CD4-positive, alpha-beta T cell treated with Interleukin-17A for 4 hours (primary cell): ENCODE data around the gene SERINC2.

Experiments used
- DNase-seq: peaks from one replicate; pipeline ENCODE4 v3.0.0-alpha.2; 2020; ENCODE audit warnings: mixed read lengths

Gene SERINC2

DNA sequence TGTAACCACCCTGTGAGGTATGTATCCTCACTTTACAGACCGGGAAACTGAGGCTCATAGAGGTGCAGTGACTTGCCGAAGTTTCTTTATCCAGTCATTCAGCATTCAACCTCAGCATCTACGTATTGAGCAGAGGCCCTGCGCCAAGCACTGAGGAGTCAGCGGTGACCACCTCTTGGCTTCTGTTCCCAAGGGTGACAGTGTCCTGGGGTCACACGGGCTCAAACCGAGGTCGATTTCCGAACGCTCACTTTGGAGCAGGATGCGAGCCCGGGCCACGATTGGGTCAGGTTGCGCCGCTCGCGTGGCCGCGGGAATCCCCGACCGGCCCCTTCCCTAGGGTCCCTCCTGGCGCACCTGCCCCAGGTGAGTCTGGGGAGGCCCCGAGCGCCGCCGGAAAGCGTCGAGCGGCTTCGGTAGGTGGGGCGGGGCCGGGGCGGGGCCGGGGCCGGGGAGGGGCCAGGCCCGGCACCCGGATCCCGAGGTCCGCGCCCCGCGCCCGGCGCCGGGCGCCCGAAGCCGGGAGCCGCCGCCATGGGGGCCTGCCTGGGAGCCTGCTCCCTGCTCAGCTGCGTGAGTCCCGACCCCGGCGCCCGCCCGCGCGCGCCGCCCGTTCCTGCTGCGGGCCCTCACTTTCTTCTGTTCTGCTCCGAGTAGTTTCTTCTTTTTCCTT lies at the start of gene SERINC2:
Gene SERINC2 (plus strand): TSS at position 482 of the 673 bp plus-strand sequence. CDS start 53 bp downstream, at position 535.
- peak; percentile 60 for DNase-seq

DNA sequence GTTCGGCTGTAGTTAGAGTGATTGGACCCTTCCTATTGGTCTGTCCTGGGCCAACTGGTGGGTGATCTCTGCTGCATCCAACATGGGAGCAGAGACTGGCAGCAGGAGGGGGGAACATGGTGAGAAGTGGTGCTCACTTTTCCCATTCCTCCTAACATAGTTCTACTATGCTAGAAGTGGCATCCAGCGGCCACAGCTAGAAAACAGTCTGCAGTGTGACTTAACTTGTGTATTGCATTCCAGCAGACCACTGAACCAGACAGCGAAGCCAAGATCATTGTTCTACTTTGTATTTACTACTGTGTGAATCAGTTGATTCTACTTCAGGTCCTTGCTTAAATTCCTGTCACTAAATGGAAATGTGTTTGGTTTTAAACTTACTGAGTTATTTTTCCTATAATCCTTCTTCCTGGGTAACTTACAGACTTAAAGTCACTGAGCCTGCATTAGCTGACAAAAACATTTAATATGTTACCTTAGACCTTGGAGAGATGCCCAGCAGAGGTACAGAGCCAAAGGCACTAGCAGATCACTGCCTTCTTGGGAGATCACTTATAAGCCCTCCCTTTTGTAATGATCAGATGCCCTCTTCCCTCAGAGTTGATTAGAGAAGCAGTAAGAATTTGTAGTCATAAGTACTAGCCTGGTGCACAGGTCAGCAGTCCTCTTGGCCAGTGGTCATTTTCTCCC lies 48.3 kb upstream of the SERINC2 start:
- DNase-seq, result no peak

DNA sequence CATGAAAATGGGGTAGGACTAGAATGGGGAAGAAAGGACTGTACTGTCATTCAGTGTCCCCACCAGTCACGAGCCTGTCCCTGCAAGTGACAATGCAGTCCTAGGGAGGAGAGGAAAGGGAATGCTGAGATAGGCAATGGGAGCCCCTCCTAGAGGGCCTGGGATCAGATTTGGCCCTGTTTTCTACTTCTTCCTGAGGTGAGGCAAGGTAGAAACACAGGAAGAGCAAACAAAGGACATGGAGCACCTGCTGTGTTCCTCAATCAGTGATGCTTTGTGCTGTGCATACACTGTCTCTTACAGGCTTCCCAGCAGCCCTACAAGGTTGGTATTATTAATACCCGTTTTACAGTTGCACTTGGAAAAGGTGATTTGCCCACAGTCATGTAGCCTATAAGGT lies 46.2 kb upstream of the SERINC2 start:
- no peak for DNase-seq

DNA sequence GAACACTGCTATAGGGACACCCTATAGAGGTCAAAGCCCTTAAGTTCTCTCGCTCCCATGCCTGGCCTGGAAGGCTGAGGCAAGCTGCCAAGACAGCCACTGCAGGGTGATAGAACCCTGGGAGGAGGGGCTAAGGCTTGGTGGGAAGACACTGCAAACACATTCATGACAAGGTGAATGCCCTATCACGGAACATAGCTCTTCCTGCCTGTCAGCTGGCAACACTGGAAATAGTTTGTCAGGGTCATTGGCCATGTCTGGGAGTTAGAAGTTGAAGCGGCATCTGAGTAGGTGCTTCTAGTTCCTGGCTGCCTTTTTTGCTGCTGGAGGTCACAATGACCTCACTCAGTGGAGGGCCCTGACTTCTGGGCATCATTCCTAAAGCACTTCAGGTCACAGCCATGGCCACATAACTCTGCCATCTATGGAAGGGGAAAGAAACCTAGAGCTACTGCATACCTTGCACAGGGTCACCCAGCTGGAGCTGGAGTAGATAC lies 44.4 kb upstream of the SERINC2 start:
- DNase-seq, result no peak

DNA sequence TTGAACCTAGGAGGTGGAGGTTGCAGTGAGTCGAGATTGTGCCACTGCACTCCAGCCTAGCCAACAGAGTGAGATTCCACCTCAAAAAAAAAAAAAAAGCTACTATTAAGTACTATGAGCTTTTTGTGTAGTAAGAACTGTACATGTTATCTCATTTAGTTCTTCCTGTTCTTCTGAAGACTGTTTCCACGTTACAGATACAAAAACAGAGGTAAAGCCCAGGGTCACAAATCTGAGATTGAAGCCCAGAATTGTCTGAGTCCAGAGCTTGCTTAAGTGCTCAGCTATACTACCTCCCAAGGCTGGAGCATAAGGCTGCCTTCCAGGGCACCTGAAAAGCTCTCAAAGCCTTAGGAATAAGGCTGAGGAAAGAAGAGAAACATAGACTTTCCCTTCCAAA lies 43.0 kb upstream of the SERINC2 start:
- DNase-seq, result no peak

DNA sequence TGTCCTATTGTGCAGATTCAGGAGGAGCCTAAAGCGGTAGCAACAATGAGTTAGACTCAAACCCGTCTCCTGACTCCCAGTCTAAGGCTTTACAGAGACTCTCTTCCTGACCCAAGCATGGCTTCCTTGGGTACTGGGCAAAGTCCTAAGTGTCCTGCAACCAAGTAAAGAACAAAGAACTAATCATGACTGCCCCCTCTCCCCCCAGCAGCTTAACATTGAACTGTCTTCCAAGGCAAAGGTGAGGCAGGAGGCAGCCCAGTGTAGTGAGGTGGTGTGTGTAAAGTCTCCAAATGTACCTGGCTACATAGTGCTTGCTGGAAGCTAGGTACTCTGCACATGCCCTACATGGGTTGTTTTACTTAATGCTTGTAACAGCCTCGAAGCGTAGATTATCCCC lies 42.4 kb upstream of the SERINC2 start:
- DNase-seq, result no peak

DNA sequence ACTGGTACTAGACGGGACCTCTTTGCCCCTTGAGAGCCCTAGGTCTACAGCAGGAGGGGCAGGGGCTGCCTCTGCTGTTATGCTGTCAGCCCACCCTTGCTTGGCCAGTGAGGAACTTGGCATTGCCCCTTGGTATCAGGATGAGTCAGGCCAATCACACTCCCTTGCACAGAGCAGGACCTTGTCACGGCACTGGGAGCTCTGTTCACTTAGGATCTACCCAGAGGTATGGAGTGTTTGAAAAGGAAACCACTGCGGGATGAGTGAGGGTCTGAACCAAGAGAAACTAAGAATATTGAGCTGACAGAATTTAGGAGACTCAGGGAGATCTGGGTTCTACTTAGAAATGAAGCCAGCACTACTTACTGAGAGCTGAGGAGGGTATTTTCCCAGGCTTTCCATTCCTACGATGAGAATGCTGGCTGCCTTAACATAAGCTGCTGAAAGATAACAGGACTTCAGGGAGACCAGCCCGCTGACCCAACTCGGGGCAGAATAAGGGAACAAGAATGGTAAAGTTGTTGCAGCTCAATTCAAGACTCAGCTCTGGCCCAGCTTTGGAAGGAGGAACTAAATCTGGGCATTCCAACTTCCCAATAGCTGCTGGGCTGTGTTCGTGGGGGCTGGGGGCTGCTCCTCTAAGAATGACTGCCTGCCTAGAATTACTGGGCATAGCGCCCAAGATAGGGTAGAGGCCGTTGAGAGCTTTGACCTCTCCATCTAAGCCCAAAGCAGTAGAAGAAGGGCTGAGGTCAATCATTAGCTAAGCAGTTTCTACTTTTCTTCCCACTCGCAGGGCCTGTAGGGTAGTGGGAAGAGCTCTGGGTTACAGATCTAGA lies 41.7 kb upstream of the SERINC2 start:
- no peak for DNase-seq

DNA sequence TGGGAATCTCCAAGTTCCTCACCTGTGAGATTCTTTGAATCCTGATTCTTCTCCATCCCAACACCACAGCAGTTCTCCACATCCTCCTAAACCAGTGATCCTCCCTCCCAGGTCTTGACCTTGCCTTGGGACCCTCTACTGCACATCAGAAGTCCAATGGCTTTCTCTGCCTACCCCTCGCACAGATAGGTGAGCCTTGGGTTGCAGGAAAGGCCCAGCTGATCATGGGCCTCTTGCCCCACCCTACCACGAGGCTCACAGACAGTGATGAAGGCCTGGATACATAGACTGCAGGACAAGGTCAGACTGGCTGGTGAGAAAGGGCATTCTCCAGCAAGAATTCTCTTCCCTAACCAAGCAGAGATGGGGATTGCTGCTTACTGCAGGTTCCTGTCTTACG lies 41.0 kb upstream of the SERINC2 start:
- DNase-seq, result no peak

DNA sequence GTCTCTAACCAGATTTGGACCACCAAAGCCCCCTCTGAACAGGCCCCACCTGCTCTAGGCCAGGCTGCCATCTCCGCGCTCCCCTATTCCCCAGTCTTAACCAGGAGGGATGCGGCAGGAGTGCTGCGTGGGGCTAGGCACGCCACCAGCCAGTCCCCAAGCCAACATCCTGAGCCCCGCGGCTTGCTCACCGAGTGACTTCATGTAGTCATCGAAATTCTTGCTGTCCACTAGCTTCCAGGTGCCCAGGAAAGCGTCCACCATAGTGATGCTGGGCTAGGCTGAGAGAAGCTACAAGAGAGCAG lies 40.3 kb upstream of the SERINC2 start:
- DNase-seq, result no peak

DNA sequence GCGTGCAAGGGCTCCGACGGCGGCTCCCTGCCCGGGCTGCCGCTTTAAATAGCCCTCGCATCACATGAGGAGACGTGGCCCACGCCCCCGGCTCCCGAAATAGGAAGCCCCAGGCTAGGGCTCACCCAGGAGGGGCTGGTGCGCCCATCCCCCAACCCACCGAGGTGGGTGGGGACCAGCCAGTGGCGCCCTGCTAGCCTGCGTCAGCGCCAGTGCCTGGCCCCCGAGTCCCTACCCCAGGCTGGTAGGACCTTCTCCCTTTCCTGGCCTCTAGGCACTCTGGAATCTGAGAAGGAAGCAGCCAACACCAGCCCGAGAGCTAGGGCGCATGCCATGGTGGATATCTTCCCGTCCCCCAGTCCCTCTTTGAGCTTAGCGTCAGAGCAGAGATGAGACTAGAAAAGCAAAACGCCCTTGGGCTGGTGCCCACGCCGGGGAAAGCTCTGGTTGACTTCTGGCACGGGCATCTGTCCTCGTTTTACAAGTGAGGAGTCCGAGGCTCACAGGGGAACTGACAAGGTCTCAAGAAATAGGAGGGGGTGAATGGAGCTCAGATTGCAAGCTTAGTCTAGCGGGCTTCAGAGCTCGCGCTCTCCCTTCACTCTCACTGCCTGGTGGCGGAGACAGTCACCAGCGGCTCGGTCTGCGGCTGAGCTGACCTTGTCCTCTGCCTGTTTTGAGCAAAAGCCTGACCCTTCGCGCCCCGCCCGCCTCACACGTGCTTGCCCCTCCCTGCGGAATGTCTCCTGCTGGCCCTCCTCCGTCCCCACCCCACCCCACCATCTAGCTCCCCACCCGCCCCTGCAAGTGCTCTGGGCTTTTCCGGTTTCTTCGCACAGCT lies 39.7 kb upstream of the SERINC2 start, which contains the start of gene FABP3:
Gene FABP3 (minus strand): TSS at position 21 of the 841 bp plus-strand sequence. CDS start 62 bp downstream, outside the sequence.
- peak; percentile 19 for DNase-seq

DNA sequence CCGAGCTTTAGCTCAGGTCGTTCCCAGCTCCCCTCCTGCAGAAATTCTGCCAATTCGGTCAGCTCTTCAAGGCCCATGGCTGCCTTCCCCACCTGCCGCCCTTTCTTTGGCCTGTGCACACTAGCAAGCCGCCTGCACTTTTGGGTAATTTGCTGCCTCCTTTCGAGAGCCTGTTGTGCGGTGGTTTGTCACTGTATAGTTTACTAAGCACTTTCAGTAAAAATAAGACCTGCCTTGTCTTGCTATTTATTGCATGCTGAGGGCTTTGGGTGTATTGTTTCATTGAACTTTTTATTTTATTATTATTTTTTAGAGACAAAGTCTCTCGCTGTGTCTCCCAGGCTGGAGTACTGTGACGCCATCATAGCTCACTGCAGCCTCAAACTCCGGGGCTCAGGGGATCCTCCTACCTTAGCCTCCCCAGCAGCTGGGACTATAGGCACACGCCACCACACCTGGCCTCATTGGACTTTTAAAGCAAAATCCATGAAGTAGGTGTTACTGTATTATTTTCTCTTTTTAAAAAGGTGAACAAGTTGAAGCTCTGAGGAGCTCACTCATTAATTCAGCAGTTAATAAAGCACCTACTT lies 39.0 kb upstream of the SERINC2 start:
- DNase-seq, result no peak

DNA sequence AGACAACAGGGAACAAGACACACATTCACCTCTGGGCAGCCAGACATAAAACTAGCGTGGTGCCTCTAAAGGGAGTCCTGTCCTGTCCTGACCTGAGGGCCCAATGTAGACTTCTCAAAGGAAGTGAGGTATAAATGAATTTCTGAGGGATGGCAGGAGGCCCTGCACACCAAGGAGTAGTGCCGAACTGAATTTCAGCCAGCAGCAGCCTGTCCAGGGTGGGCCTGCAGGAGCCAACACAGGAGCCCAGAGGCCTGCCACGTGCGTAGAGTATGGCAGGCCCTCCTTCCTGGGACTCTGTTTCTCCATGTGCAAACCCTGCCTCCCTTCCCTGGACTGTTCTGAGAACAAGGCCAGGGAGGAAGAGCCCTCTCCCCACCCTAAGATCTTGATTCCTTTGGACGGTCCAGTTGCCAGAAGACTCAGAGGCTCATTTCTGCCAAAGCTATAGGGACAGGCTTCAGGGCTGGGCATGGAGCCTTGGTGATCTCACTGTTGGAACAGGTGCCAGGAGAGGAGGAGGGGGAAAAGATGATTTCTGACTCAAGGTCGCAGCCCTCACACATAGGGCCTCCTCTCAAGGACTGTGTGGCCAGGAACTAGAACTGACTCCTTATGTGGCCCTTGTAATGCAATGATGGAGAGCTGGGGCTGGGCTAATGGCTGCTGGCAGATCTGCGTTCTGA lies 38.4 kb upstream of the SERINC2 start:
- no peak for DNase-seq

DNA sequence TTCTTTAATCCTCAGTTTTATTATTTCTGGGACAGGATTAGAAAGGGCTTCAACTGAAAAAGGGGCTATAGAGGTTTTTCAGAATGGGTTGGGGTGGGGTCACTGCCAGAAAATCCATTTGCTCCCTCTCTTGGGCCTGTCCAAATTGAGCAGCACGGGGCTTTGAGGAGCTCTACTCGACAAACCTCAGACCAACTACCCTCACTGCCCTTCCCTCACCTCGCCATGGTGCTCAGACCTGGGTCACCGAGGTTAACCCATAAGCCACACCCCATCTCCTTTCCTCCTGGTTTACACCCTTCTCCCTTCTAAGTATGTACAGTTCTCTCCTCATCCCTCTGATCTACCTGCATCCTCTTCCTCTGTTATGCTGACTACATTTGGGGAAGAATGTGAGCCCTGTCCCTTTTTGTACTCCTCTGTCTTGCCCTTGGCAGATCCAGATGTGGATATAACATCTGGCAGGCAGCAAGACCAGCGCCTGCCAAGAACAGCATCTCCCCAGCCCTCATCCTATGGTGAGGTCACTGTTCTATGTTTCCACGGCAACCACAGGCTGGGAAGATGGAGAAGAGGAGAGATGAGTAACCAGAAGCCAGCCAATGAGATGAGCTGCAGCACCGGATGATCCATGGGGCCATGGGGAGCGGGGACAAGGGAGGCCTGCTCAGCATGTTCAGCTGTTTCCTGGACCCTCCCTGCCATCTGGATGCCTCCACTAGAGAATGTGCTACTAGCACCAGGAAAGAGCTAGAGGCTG lies 36.5 kb upstream of the SERINC2 start:
- DNase-seq, result no peak

DNA sequence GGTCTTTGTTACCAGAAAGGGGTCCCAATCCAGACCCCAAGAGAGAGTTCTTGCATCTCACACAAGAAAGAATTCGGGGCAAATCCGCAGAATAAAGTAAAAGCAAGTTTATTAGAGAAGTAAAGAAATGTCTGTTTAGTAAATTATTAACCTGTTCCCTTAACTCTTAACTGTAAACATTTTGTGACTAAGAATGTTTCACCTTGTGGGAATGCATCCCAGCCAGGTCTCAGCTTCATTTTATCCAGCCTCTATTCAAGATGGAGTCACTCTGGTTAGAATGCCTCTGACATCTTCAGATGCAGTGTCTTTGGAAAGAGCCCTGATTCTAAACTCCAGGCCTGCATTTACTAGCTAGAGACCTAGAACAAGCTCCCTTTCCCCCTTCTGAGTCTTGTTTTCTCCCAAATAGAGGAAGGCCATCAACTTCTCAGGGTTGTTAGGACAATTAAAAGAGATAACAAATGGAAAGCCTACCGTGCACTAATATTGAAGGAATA lies 35.6 kb upstream of the SERINC2 start:
- DNase-seq, result no peak

DNA sequence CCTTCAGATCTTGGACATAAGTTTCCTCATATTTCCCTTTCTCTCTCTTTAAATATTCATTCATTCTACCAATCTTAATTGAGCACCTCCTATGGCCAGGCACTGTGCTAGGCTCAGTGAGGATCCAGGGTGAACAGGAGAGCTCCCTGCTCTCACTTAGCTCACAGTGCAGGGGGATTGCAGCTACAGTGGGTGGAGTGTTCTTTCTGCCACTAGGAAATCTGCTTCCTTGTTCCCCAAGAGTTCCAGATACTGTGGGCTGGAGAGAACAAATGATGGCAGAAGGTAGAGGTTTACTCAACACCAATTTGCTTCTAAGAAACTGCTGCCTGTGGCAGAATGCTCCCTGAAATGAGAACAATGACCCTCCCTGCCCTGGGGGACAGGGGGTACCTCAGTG lies 35.0 kb upstream of the SERINC2 start:
- no peak for DNase-seq

DNA sequence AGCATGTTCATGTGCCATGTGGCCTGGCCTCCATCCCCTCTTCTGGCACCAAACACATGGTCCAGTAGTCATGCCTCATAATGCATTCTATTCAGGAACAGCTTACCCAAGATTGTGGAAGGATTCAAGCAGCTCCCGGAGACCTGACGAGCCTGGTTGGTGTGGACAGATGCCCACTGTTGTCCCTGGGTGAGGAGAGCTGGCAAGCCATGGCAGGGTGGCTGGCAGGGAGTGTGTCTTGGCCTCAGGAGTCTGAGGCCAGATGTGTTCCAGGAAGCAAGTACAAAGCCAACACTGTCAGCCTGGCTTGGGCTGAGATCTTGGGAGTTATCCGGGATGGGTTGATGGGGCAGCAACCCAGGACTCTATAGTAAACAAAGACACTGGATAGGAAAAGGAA lies 32.8 kb upstream of the SERINC2 start:
- DNase-seq, result no peak

DNA sequence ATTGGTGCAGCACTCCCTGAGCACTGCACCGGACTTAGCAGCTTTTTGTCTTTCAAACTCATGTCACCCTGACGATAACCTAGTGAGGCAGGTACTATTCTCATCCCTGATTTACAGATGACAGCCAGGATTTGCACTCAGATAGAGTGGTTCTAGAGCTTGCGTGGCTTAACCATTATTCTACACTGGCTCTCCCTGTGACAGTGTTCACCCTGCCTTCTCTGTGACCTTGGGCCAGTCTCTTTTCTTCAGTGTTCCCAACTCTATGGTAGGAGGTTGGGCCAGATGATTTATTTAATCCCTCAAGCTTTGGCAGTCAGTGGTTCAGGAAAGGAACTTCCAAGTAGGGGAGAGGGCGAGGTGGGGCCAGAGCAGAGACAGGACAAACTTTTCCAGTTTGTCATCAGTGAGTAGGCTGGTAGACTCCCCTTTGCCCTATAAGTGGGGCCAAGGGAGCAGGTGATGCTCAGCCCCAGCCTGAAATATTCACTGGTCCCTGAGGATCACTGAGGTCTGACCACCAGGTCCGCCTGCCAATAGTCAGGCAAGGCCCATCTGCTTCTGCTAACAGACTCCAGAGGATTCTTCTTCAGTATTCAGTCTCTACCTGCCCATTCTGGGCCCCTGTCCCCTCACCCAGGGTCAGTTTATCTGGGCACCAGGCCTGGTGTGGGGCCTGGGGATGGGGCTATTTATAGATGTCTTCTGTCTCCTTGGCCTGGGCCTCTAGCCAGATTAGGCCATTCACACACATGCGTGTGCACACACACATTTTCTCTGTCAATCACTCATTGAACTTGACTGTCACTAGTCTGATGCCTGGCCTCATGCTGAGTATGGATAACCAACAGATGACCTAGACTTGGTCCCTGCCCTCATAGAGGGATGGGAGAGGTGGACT lies 31.4 kb upstream of the SERINC2 start:
- no peak for DNase-seq

DNA sequence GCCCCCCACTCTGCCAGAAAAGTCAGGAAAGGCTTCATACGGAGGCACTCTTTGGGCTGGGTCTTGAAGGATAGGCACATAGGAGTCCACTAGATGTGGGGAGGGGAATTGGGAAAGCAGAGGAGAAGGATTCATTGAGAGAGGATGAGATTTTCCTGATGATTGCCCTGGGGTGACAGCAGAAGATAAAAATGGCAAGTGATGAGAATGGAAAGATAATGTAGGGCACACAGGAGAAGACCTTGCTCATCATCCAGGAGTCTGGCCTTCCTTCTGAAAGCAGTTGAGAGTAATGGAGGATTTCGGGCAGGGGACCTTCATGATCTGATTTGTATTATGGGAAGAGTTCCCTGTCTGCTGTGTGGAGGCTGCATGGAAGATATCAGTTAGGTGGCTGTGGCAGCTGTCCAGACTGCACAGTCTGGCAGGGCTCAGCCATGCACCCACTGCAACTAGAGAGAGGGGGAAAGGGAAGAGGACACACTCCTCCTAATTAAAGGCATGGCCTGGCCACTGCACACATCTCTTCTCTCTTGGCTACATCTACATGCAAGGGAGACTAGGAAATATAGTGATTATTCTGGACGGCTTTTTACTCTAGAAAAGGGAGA lies 30.5 kb upstream of the SERINC2 start:
- DNase-seq, result no peak

DNA sequence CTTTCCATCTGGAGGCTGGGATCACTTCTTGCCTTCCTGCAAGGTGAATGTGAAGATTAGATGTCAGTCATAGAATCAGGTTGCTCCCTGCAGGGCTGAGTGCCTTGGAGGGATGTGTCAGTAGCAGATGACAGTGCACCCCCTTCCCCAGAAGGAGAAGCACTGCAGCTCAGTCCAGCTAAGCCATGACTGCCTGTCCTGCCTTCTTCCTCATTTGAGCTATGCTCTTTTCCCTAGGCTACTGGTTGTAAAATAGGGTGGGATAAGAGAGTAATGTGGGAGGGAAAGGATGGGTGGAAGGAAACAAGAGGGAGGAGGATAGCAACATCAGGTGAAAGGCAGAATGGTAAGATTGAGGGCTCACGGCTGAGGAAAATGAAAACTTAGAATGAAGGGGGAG lies 29.0 kb upstream of the SERINC2 start:
- no peak for DNase-seq
